HCT116 (cell line): ENCODE measurements around the gene NR6A1.

Source experiments
- CTCF ChIP-seq, 3 experiments: fragments of 200-600 bp in 1 of 3; sonication (generic) in 1 of 3; IDR thresholded peaks in 2 of 3; conservative IDR thresholded peaks in 1 of 3; 2 replicates each; pipeline ENCODE4 v1.5.1; 2012 to 2017; ENCODE audit warnings: low read depth in 2 of 3, low read length in 2 of 3, antibody characterized with exemption in 1 of 3, borderline replicate concordance in 1 of 3, control low read depth in 1 of 3, mild to moderate bottlenecking in 1 of 3, mixed read lengths in 1 of 3, mixed run types in 1 of 3, moderate library complexity in 1 of 3; ENCODE audit not compliant: insufficient read depth in 1 of 3
- EZH2 ChIP-seq: fragments of 200-600 bp; sonication (generic); IDR thresholded peaks from 2 replicates; pipeline ENCODE4 v1.6.1; 2017; ENCODE audit warnings: antibody characterized with exemption, mixed run types
- YY1 ChIP-seq: IDR thresholded peaks from 2 replicates; pipeline ENCODE4 v1.6.1; 2011; ENCODE audit warnings: low read length, low read depth, moderate library complexity, mild to moderate bottlenecking; ENCODE audit not compliant: insufficient replicate concordance; ENCODE audit errors: extremely low read depth

GRCh38 chr9:124660341-124660801, 110.7 kb downstream of the NR6A1 start:
- no peak for TF ChIP-seq CTCF (IDR thresholded peaks at IDR 0.05 in 2 of 3, conservative IDR thresholded peaks at IDR 0.05 in 1 of 3; ENCODE audit: borderline replicate concordance in 1 of 3, insufficient read depth in 1 of 3, low read depth in 2 of 3, low read length in 2 of 3)
- TF ChIP-seq YY1, result no peak
- TF ChIP-seq EZH2, result no peak
